MM.1S (cell line): ENCODE results near the gene AOC1.
A peak's percentile ranks its signal among the peaks of the same experiment; 100 is the strongest.

Experiments
- DNase-seq: peaks from one replicate; pipeline ENCODE4 v3.0.0-alpha.2; 2015
- H2AFZ ChIP-seq: fragments of 300-600 bp; sonication (generic); 2 replicates; pipeline ENCODE4 v1.6.0; 2016; ENCODE audit warnings: antibody characterized with exemption, low read length
- H3F3A ChIP-seq: fragments of 300-600 bp; sonication (generic); 2 replicates; pipeline ENCODE4 v1.6.1; 2016; ENCODE audit warnings: mild to moderate bottlenecking, antibody characterized with exemption, low read length, moderate library complexity, mixed read lengths; ENCODE audit not compliant: insufficient read depth
- H3K27ac ChIP-seq: fragments of 300-600 bp; sonication (generic); 2 replicates; pipeline ENCODE4 v1.5.1; 2016; ENCODE audit warnings: mild to moderate bottlenecking, low read length
- H3K27me3 ChIP-seq: fragments of 300-600 bp; sonication (generic); replicated peaks from 2 replicates; pipeline ENCODE4 v1.6.0; 2016; ENCODE audit warnings: low read length; ENCODE audit not compliant: insufficient read depth
- H3K36me3 ChIP-seq: fragments of 300-600 bp; sonication (generic); replicated peaks from 2 replicates; pipeline ENCODE4 v1.6.1; 2016; ENCODE audit warnings: mild to moderate bottlenecking, low read length, mixed read lengths; ENCODE audit not compliant: insufficient read depth
- H3K4me1 ChIP-seq: fragments of 300-600 bp; sonication (generic); 2 replicates; pipeline ENCODE4 v1.6.1; 2016; ENCODE audit warnings: low read length, mixed read lengths
- H3K4me2 ChIP-seq: fragments of 300-600 bp; sonication (generic); 2 replicates; pipeline ENCODE4 v1.6.0; 2016; ENCODE audit warnings: low read depth, low read length
- H3K4me3 ChIP-seq: fragments of 300-600 bp; sonication (generic); 2 replicates; pipeline ENCODE4 v1.5.1; 2016; ENCODE audit warnings: low read length, mixed read lengths
- H3K79me2 ChIP-seq: fragments of 300-600 bp; sonication (generic); 2 replicates; pipeline ENCODE4 v1.6.1; 2016; ENCODE audit warnings: mixed run types, low read length, mixed read lengths
- H3K9ac ChIP-seq: fragments of 300-600 bp; sonication (generic); 2 replicates; pipeline ENCODE4 v1.6.1; 2016; ENCODE audit warnings: low read length, mixed read lengths
- H3K9me2 ChIP-seq: fragments of 300-600 bp; sonication (generic); replicated peaks from 2 replicates; pipeline ENCODE4 v1.6.1; 2016; ENCODE audit warnings: mild to moderate bottlenecking, low read length, mixed read lengths; ENCODE audit not compliant: insufficient read depth
- H3K9me3 ChIP-seq: fragments of 300-600 bp; sonication (generic); replicated peaks from 2 replicates; pipeline ENCODE4 v1.6.1; 2016; ENCODE audit warnings: mild to moderate bottlenecking, low read length, mixed read lengths; ENCODE audit not compliant: insufficient read depth
- H4K20me1 ChIP-seq: fragments of 300-600 bp; sonication (generic); 2 replicates; pipeline ENCODE4 v1.6.1; 2016; ENCODE audit warnings: mild to moderate bottlenecking, low read length, moderate library complexity, mixed read lengths; ENCODE audit not compliant: insufficient read depth
- CTCF ChIP-seq: fragments of 300-600 bp; sonication (generic); IDR thresholded peaks from 2 replicates; pipeline ENCODE4 v1.5.1; 2016; ENCODE audit warnings: antibody characterized with exemption, low read length, mixed read lengths
- EZH2 ChIP-seq: fragments of 300-600 bp; sonication (generic); optimal IDR thresholded peaks from 2 replicates; pipeline ENCODE3; 2017; ENCODE audit warnings: low read depth, mild to moderate bottlenecking, antibody characterized with exemption, low read length, mixed read lengths
- EZH2phosphoT487 ChIP-seq: fragments of 300-600 bp; sonication (generic); IDR thresholded peaks from 2 replicates; pipeline ENCODE4 v1.6.1; 2018; ENCODE audit warnings: antibody characterized with exemption, low read length

The AOC1 gene

GRCh38 chr7:150849204-150849775 is 3.0 kb upstream of the AOC1 start:
- H3F3A ChIP-seq: no peaks in the 10 kb centered on the region

GRCh38 chr7:150850273-150850672 is 2.0 kb upstream of the AOC1 start:
- no peaks in the 10 kb centered on the region for H3K27me3 ChIP-seq
- TF ChIP-seq EZH2phosphoT487 (no peak), CTCF (no peak), EZH2 (no peak)
- H3K9me2 ChIP-seq: no peaks in the 10 kb centered on the region
- H3K9me3 ChIP-seq: no peaks in the 10 kb centered on the region
- H3F3A ChIP-seq: no peaks in the 10 kb centered on the region
- no peaks in the 10 kb centered on the region for H3K36me3 ChIP-seq
- H2AFZ ChIP-seq: no peak overlapping the region
- H3K79me2 ChIP-seq: no peaks in the 10 kb centered on the region
- DNase-seq: no peak
- no peaks in the 10 kb centered on the region for H3K4me1 ChIP-seq
- H3K27ac ChIP-seq: no peak overlapping the region
- H3K9ac ChIP-seq: no peak overlapping the region
- H4K20me1 ChIP-seq: no peaks in the 10 kb centered on the region
- H3K4me3 ChIP-seq: no peak overlapping the region
- no peak overlapping the region for H3K4me2 ChIP-seq

More at GRCh38 chr7:150849204-150849775, 3.0 kb upstream of the AOC1 start:
- Histone ChIP-seq H3K27ac (no peak overlapping the region), H3K27me3 (no peaks in the 10 kb centered on the region), H3K9me2 (no peaks in the 10 kb centered on the region), H3K4me3 (no peak overlapping the region), H2AFZ (no peak overlapping the region), H4K20me1 (no peaks in the 10 kb centered on the region), H3K4me2 (no peak overlapping the region), H3K9me3 (no peaks in the 10 kb centered on the region), H3K9ac (no peak overlapping the region), H3K36me3 (no peaks in the 10 kb centered on the region), H3K79me2 (no peaks in the 10 kb centered on the region), H3K4me1 (no peaks in the 10 kb centered on the region)
- TF ChIP-seq EZH2 (no peak), CTCF (no peak)
- DNase-seq: no peak

DNA sequence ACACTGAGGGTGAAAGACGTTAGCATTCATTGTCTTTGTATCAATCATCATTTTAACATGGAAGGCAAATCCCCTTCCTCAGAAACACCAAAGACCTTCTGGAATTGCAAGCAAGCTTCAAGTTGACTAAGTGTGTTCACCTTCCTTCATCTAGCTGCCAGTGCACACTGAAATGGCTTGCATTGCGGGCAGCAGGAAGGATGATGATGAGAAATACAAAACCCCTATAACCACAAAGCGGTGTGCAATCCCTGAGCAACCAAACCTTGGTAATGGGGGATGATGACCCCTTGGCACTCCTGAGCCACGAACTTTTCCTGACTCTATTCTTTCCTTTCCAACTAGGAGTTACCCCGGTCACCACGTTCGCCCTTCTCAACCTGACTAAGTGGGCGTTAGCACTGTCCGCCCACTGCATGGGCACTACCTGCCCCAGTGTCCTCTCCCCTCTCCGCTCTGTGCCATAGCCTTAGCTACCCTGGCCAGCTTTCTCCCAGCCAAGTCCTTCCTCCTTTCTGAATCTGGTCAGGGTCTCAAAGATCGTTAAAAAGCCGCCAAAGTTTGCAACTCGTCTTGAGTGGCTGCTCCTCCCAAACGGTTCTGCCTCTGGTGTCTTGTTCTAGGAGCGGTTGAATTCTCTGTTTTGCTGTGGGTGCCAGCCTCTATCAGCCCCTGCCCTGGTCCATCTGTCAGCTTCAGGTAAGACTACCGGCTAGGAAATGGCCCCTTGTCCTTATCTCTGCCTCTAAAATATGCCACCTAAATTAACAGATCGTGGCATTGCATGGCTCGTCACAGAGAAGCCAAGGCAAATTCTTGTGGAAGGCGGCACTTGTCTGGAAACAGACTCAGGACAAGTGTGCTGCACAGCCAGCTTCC is 586 bp upstream of the AOC1 start:
- no peaks in the 10 kb centered on the region for H3K9me3 ChIP-seq
- H3K79me2 ChIP-seq: no peaks in the 10 kb centered on the region
- H3F3A ChIP-seq: no peaks in the 10 kb centered on the region
- peak overlapping the region; percentile 57 for H2AFZ ChIP-seq
- no peak overlapping the region for H3K4me3 ChIP-seq
- H3K27ac ChIP-seq: no peak overlapping the region
- no peaks in the 10 kb centered on the region for H3K36me3 ChIP-seq
- H3K4me2 ChIP-seq: peak overlapping the region; percentile 39; the same call in 1 of the 2 replicates
- no peak for DNase-seq
- H3K9me2 ChIP-seq: no peaks in the 10 kb centered on the region
- no peak overlapping the region for H3K9ac ChIP-seq
- H3K27me3 ChIP-seq: 0 out of 2 replicates have a peak, but pooled peaks cover 2% of the 10 kb centered on the region
- no peaks in the 10 kb centered on the region for H3K4me1 ChIP-seq
- H4K20me1 ChIP-seq: no peaks in the 10 kb centered on the region
- TF ChIP-seq EZH2phosphoT487 (no peak), CTCF (no peak), EZH2 (no peak)
